ENCODE measurements around the gene RNF207. TPM values are rescaled to one million over a fixed set of nuclear protein-coding genes. Genes with fewer than 3 reads are reported as not detected.

RNF207 gene
- total and polyA plus RNA-seq, 2 of the 8 experiments (the other 6 are each of a cell fraction or from before 2014, with no cell fraction given) = 3.9 to 5.4 TPM

- TF ChIP-seq SP1 (IDR thresholded peaks at IDR 0.05; ENCODE audit: low read depth, low read length) = peak; percentile 88
- TF ChIP-seq CHD2 (IDR thresholded peaks at IDR 0.05; ENCODE audit: low read length) = 0 out of 2 replicates have a peak, but pooled peaks have one; percentile 19
Measured at GRCh38 chr1:6199298-6200187, 6.4 kb upstream of the RNF207 start, which contains the start of gene RPL22 (continued).
